Keratinocyte (primary cell): ENCODE results near the gene KLHL5. TPM values are rescaled to one million over a fixed set of nuclear protein-coding genes. Genes with fewer than 3 reads are reported as not detected.

ENCODE experiments used
- DNase-seq: peaks from one replicate; pipeline ENCODE4 v3.0.0-alpha.2; 2011; ENCODE audit warnings: low read depth, missing footprints, low spot score
- FAIRE-seq: peaks from 2 replicates; lab custom pipeline; 2011; peaks lifted over from hg19 to GRCh38; lab: Jason Lieb, UNC
- H2AFZ ChIP-seq: 2 replicates; pipeline ENCODE4 v1.6.0; 2012; ENCODE audit warnings: low read length, control low read depth, inconsistent platforms; ENCODE audit not compliant: control insufficient read depth
- H3K27ac ChIP-seq: 2 replicates; pipeline ENCODE4 v1.5.1; 2011; ENCODE audit warnings: low read length; ENCODE audit not compliant: control insufficient read depth, insufficient read depth
- H3K27me3 ChIP-seq: 3 replicates; pipeline ENCODE4 v1.6.0; 2011; ENCODE audit warnings: low read length; ENCODE audit not compliant: control insufficient read depth, insufficient read depth; ENCODE audit errors: extremely low read depth
- H3K36me3 ChIP-seq, 2 experiments: 2 replicates in 1 of 2; 3 replicates in 1 of 2; pipeline ENCODE4 v1.5.1; 2011; ENCODE audit warnings: low read length in 2 of 2, mild to moderate bottlenecking in 1 of 2; ENCODE audit not compliant: control insufficient read depth in 2 of 2, insufficient read depth in 2 of 2; ENCODE audit errors: extremely low read depth in 1 of 2
- H3K4me1 ChIP-seq: 3 replicates; pipeline ENCODE4 v1.5.1; 2011; ENCODE audit warnings: low read length; ENCODE audit not compliant: control insufficient read depth, insufficient read depth; ENCODE audit errors: extremely low read depth
- H3K4me2 ChIP-seq: 3 replicates; pipeline ENCODE4 v1.6.0; 2011; ENCODE audit warnings: low read depth, low read length; ENCODE audit not compliant: control insufficient read depth, insufficient read depth; ENCODE audit errors: extremely low read depth
- H3K4me3 ChIP-seq, 3 experiments: fragments of 200-600 bp in 1 of 3; sonication (generic) in 1 of 3; 2 replicates in 2 of 3; 3 replicates in 1 of 3; pipeline ENCODE4 v1.5.1; 2011 to 2016; ENCODE audit warnings: low read length in 3 of 3, mild to moderate bottlenecking in 3 of 3, control low read depth in 2 of 3, inconsistent platforms in 1 of 3, low read depth in 1 of 3, mixed read lengths in 1 of 3, mixed run types in 1 of 3, moderate library complexity in 1 of 3; ENCODE audit not compliant: control insufficient read depth in 2 of 3, insufficient read depth in 2 of 3; ENCODE audit errors: extremely low read depth in 1 of 3
- H3K79me2 ChIP-seq: 2 replicates; pipeline ENCODE4 v1.6.0; 2012; ENCODE audit warnings: low read length; ENCODE audit not compliant: control insufficient read depth, insufficient read depth
- H3K9ac ChIP-seq: 3 replicates; pipeline ENCODE4 v1.6.0; 2011; ENCODE audit warnings: low read length; ENCODE audit not compliant: control insufficient read depth, insufficient read depth; ENCODE audit errors: extremely low read depth
- H3K9me1 ChIP-seq: 3 replicates; pipeline ENCODE4 v1.6.0; 2011; ENCODE audit warnings: low read length; ENCODE audit not compliant: control insufficient read depth, insufficient read depth; ENCODE audit errors: extremely low read depth
- H3K9me3 ChIP-seq: 2 replicates; pipeline ENCODE4 v1.5.1; 2012; ENCODE audit warnings: low read depth, low read length; ENCODE audit not compliant: control insufficient read depth
- H4K20me1 ChIP-seq: 3 replicates; pipeline ENCODE4 v1.6.0; 2011; ENCODE audit warnings: low read length; ENCODE audit not compliant: control insufficient read depth, insufficient read depth; ENCODE audit errors: extremely low read depth
- EZH2 ChIP-seq: IDR thresholded peaks from one replicate; pipeline ENCODE4 v1.6.1; 2012; ENCODE audit warnings: inconsistent platforms, mild to moderate bottlenecking, low read length, moderate library complexity
- dilution Hi-C: fragments of 300-500 bp; cut with MboI; formaldehyde crosslinking; loops from one replicate; pipeline ENCODE4 v1.7.0; 2020; ENCODE audit warnings: low sequenced_read_pairs; ENCODE audit not compliant: extremely low pct_ligation_motif_present
- polyA plus RNA-seq, 5 experiments: library from polyadenylated mRNA; depleted of rRNA in 3 of 5; stranded (reverse) in 3 of 5; stranded (forward) in 1 of 5; unstranded in 1 of 5; fragments of >200 nt; gene quantifications; 1 replicate in 1 of 5; 2 replicates in 3 of 5; 3 replicates in 1 of 5; pipeline versions ENCODE4 v1.2.1 to v1.2.3, GENCODE V29; 2011 to 2012; ENCODE audit warnings: missing spikeins in 2 of 5, low read depth in 1 of 5, low replicate concordance in 1 of 5
- TF ChIP-seq, protein P1 (sequence below), 3 experiments: IDR thresholded peaks in 1 of 3; conservative IDR thresholded peaks in 1 of 3; optimal IDR thresholded peaks in 1 of 3; 2 replicates in 2 of 3; 3 replicates in 1 of 3; pipeline versions ENCODE3 to v1.5.1; 2011; ENCODE audit warnings: low read length in 3 of 3, mild to moderate bottlenecking in 3 of 3, moderate library complexity in 2 of 3, control low read depth in 1 of 3, inconsistent platforms in 1 of 3; ENCODE audit not compliant: insufficient read depth in 2 of 3; ENCODE audit errors: extremely low read depth in 1 of 3

Gene KLHL5
- polyA plus RNA-seq, 1 donor (not counting 4 experiments of a cell fraction or from before 2014, with no cell fraction given), result 25.4 TPM

DNA sequence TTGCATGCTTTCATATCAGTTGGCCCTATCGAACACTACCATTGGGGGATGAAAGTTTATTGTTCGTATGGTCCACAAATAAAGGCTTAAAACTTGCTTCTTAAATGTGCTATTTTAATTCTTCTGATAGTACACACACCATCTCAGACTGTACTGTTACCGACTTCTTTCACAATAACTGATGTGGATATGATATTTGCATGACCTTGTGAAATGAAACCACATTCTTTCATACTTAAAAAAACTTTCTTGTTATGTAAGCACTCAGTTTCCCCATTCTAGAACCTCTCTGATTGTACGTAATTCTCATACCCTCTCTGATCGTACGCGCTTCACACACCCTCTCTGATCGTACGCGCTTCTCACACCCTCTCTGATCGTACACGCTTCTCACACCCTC, 108.3 kb downstream of the KLHL5 start:
- Histone ChIP-seq H2AFZ (no peak overlapping the region), H3K9ac (no peak overlapping the region), H3K4me3 (no peak overlapping the region), H3K27ac (no peak overlapping the region), H3K9me3 (no peaks in the 10 kb centered on the region), H3K36me3 (no peaks in the 10 kb centered on the region), H4K20me1 (no peaks in the 10 kb centered on the region), H3K27me3 (no peaks in the 10 kb centered on the region), H3K4me1 (no peaks in the 10 kb centered on the region), H3K79me2 (no peaks in the 10 kb centered on the region), H3K4me2 (no peak overlapping the region), H3K9me1 (no peaks in the 10 kb centered on the region)
- FAIRE-seq (no peak), DNase-seq (no peak)
- dilution Hi-C loops, result no loop called here
- no peak for TF ChIP-seq EZH2
- TF ChIP-seq, protein P1, sequence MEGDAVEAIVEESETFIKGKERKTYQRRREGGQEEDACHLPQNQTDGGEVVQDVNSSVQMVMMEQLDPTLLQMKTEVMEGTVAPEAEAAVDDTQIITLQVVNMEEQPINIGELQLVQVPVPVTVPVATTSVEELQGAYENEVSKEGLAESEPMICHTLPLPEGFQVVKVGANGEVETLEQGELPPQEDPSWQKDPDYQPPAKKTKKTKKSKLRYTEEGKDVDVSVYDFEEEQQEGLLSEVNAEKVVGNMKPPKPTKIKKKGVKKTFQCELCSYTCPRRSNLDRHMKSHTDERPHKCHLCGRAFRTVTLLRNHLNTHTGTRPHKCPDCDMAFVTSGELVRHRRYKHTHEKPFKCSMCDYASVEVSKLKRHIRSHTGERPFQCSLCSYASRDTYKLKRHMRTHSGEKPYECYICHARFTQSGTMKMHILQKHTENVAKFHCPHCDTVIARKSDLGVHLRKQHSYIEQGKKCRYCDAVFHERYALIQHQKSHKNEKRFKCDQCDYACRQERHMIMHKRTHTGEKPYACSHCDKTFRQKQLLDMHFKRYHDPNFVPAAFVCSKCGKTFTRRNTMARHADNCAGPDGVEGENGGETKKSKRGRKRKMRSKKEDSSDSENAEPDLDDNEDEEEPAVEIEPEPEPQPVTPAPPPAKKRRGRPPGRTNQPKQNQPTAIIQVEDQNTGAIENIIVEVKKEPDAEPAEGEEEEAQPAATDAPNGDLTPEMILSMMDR (optimal IDR thresholded peaks at IDR 0.05 in 1 of 3, IDR thresholded peaks at IDR 0.05 in 1 of 3, conservative IDR thresholded peaks at IDR 0.05 in 1 of 3; ENCODE audit: extremely low read depth in 1 of 3, insufficient read depth in 2 of 3, low read length in 3 of 3), result no peak

Other genes starting within 250 kb of the KLHL5 start
- gene TLR6, start 205.4 kb upstream of the KLHL5 start, polyA plus RNA-seq, result 0.88 to 1.4 TPM (median 1.3 TPM) in 3 replicates
- gene FAM114A1, start 194.4 kb upstream of the KLHL5 start, polyA plus RNA-seq, result 39.8 to 79.4 TPM (median 47.2 TPM) in 3 replicates
- gene TMEM156, start 29.8 kb upstream of the KLHL5 start, polyA plus RNA-seq, result 0.15 to 0.68 TPM (median 0.19 TPM) in 3 replicates
- 10.2 to 25.3 TPM (median 19.4 TPM) in 3 replicates for gene WDR19, start 120.3 kb downstream of the KLHL5 start, polyA plus RNA-seq